ENCODE measurements around the gene DQX1.
A peak's percentile ranks its signal among the peaks of the same experiment; 100 is the strongest.

DQX1 gene

DNA sequence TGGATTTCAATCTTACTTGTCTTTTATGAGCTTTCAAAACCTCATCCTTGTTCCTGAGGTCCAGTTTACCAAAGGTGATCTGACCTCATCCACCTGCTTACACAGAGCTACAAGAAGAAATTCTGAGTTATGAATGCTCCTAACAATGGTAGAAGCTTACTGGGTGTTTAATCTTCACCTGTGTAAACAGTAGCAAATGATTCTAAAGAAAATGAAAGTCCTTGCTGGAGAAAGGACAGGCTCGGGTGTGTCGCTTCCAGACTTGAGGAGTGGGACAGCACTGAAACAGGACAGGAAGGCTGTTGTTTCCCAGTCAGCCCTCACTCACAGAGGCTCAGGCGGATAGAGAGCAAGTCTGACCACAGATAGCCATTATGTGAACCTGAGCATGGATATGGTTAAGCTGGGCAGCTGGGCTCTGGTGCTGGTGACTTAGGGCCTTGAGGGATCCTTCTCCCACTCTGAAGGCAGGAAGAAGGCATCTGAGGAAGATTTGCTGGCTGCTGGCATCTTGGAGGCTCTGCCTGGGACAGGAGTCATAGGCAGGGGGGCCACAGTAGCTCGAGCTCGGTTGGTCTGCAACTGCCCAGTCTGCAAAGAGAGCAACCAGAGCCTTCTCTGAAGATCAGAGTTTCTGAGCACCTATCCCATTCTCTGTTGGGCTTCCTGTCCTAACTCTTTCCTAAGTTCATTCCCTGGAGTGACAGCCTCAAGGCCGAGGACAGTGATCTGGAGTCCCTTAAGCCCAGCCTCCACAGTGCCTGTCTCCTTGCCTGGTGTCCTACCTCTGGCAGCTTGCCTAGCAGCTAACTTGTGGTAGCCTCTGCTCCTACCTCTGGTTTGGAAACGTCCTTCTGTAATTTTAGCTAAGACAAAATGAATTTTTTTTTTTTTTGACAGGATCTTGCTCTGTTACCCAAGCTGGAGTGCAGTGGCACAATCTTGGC is 32.5 kb upstream of the DQX1 start:
- no peak overlapping the region for H3K27ac ChIP-seq
- H3K9me3 ChIP-seq (ENCODE audit: control insufficient read depth, low read length): no peaks in the 10 kb centered on the region
- TF ChIP-seq, protein P1, sequence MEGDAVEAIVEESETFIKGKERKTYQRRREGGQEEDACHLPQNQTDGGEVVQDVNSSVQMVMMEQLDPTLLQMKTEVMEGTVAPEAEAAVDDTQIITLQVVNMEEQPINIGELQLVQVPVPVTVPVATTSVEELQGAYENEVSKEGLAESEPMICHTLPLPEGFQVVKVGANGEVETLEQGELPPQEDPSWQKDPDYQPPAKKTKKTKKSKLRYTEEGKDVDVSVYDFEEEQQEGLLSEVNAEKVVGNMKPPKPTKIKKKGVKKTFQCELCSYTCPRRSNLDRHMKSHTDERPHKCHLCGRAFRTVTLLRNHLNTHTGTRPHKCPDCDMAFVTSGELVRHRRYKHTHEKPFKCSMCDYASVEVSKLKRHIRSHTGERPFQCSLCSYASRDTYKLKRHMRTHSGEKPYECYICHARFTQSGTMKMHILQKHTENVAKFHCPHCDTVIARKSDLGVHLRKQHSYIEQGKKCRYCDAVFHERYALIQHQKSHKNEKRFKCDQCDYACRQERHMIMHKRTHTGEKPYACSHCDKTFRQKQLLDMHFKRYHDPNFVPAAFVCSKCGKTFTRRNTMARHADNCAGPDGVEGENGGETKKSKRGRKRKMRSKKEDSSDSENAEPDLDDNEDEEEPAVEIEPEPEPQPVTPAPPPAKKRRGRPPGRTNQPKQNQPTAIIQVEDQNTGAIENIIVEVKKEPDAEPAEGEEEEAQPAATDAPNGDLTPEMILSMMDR (IDR thresholded peaks at IDR 0.05): no peak

GRCh38 chr2:74556831-74557370 is 30.9 kb upstream of the DQX1 start:
- Histone ChIP-seq H3K27me3 (ENCODE audit: control insufficient read depth, insufficient read depth, low read length) (no peaks in the 10 kb centered on the region), H3K27ac (no peak overlapping the region), H2AFZ (no peak overlapping the region), H3K9me3 (ENCODE audit: control insufficient read depth, low read length) (no peaks in the 10 kb centered on the region), H3K4me1 (no peaks in the 10 kb centered on the region), H3K4me2 (ENCODE audit: low read length) (no peak overlapping the region), H3K4me3 (ENCODE audit: low read depth, low read length) (no peak overlapping the region), H3K36me3 (ENCODE audit: control insufficient read depth, insufficient read depth, low read length) (no peaks in the 10 kb centered on the region), H3K9ac (no peak overlapping the region), H3K79me2 (no peaks in the 10 kb centered on the region)
- TF ChIP-seq, protein P1 (IDR thresholded peaks at IDR 0.05): no peak

More for the DNA sequence above, 32.5 kb upstream of the DQX1 start:
- Histone ChIP-seq H3K9ac (no peak overlapping the region), H3K79me2 (no peaks in the 10 kb centered on the region), H2AFZ (no peak overlapping the region), H3K4me2 (ENCODE audit: low read length) (no peak overlapping the region), H3K27me3 (ENCODE audit: control insufficient read depth, insufficient read depth, low read length) (no peaks in the 10 kb centered on the region), H3K4me1 (no peaks in the 10 kb centered on the region), H3K4me3 (ENCODE audit: low read depth, low read length) (no peak overlapping the region), H3K36me3 (ENCODE audit: control insufficient read depth, insufficient read depth, low read length) (no peaks in the 10 kb centered on the region)

- Histone ChIP-seq H3K27me3 (ENCODE audit: control insufficient read depth, insufficient read depth, low read length) (no peaks in the 10 kb centered on the region), H2AFZ (no peak overlapping the region), H3K9ac (no peak overlapping the region), H3K4me1 (no peaks in the 10 kb centered on the region), H3K9me3 (ENCODE audit: control insufficient read depth, low read length) (no peaks in the 10 kb centered on the region), H3K4me3 (ENCODE audit: low read depth, low read length) (no peak overlapping the region), H3K36me3 (ENCODE audit: control insufficient read depth, insufficient read depth, low read length) (no peaks in the 10 kb centered on the region), H3K4me2 (ENCODE audit: low read length) (no peak overlapping the region), H3K79me2 (no peaks in the 10 kb centered on the region), H3K27ac (no peak overlapping the region)
- TF ChIP-seq, protein P1 (IDR thresholded peaks at IDR 0.05): no peak
These were observed 30.1 kb upstream of the DQX1 start for GRCh38 chr2:74556159-74556558.

- Histone ChIP-seq H3K9me3 (ENCODE audit: control insufficient read depth, low read length) (no peaks in the 10 kb centered on the region), H3K4me1 (no peaks in the 10 kb centered on the region), H3K4me3 (ENCODE audit: low read depth, low read length) (peak overlapping the region; percentile 78), H3K4me2 (ENCODE audit: low read length) (peak overlapping the region; percentile 64), H3K27ac (peak overlapping the region; percentile 77), H3K9ac (no peak overlapping the region), H3K79me2 (no peaks in the 10 kb centered on the region), H2AFZ (peak overlapping the region; percentile 96), H3K27me3 (ENCODE audit: control insufficient read depth, insufficient read depth, low read length) (no peaks in the 10 kb centered on the region), H3K36me3 (ENCODE audit: control insufficient read depth, insufficient read depth, low read length) (no peaks in the 10 kb centered on the region)
- TF ChIP-seq, protein P1 (IDR thresholded peaks at IDR 0.05): no peak
These were observed 29.6 kb upstream of the DQX1 start for GRCh38 chr2:74555610-74556103.

Measured in parathyroid adenoma (tissue), 2 donors.